Measurements from ENCODE around the gene AIG1. TPM values are rescaled to one million over a fixed set of nuclear protein-coding genes. Genes with fewer than 3 reads are reported as not detected.

AIG1 gene
- total RNA-seq, 1 donor from 2014 or later: 32.2 TPM

DNA sequence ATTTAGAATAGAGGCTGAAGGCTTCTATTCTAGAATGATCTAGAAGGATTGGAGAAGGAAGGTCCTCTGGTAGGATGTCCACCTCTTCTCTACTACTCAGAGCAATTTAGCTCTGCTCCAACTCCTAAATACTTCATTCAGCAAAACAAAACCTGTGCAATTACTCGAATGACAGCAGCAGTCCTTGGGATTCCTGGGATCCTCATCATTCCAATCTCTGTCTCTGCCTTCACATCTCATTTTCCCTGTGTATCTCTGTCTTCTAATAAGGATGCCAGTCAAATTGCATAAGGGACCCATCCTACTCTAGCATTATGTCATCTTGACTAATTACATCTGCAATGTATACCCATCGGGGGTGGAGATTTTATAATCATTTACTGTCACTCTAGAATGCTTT is 5.5 kb upstream of the AIG1 start:
- no peaks in the 10 kb centered on the region for H3K36me3 Mint-ChIP-seq (ENCODE audit: low read depth)
- DNase-seq (ENCODE audit: low spot score): no peak
- H3K4me1 Mint-ChIP-seq (ENCODE audit: low read depth): peaks cover 12% of the 10 kb centered on the region
- no peak for TF ChIP-seq CTCF (IDR thresholded peaks at IDR 0.05)
- no peaks in the 10 kb centered on the region for H3K9me3 Mint-ChIP-seq (ENCODE audit: low read depth)
- no peak overlapping the region for H3K27ac Mint-ChIP-seq (ENCODE audit: unreplicated experiment)
- H3K27me3 Mint-ChIP-seq (ENCODE audit: low read depth): no peaks in the 10 kb centered on the region
- no peak overlapping the region for H3K4me3 Mint-ChIP-seq (ENCODE audit: unreplicated experiment)

DNA sequence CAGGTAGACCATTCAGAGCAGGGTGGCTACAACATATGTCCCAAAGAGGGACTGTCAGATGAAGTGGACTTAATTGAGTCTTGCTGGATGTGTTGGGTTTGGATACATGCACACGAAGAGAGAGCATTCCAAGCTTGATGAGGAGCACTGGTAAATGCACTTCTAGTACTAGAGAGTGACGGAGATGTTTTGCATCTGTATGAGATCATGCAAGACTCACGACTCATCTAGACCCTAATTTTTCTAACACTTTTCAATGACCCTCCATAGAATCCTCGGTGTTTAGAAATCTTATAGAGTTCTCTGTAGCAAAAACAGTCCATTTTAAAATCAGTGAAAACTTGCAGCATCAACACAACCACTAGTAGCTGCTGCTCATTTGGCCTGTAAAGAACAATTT is 4.8 kb upstream of the AIG1 start:
- no peak for TF ChIP-seq CTCF (IDR thresholded peaks at IDR 0.05)
- Mint-ChIP-seq H3K4me1 (ENCODE audit: low read depth) (peaks cover 15% of the 10 kb centered on the region), H3K36me3 (ENCODE audit: low read depth) (no peaks in the 10 kb centered on the region), H3K27me3 (ENCODE audit: low read depth) (no peaks in the 10 kb centered on the region), H3K9me3 (ENCODE audit: low read depth) (no peaks in the 10 kb centered on the region), H3K4me3 (ENCODE audit: unreplicated experiment) (no peak overlapping the region), H3K27ac (ENCODE audit: unreplicated experiment) (no peak overlapping the region)
- no peak for DNase-seq (ENCODE audit: low spot score)

DNA sequence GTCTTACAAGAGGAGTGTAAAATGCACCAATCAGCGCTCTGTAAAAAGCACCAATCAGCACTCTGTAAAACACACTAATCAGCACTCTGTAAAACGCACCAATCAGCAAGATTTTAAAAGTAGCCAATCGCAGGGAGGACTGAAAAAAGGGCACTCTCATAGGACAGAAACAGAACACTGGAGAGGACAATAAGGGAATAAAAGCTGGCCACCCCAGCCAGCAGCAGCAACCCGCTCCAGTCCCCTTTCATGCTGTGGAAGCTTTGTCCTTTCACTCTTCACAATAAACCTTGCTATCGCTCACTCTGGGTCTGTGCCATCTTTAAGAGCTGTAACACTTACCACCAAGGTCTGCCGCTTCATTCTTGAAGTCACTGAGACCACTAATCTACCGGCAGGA is 1.7 kb upstream of the AIG1 start:
- Mint-ChIP-seq H3K4me3 (ENCODE audit: unreplicated experiment) (no peak overlapping the region), H3K4me1 (ENCODE audit: low read depth) (peaks cover 39% of the 10 kb centered on the region), H3K27ac (ENCODE audit: unreplicated experiment) (peak overlapping the region; percentile 19), H3K9me3 (ENCODE audit: low read depth) (no peaks in the 10 kb centered on the region), H3K27me3 (ENCODE audit: low read depth) (no peaks in the 10 kb centered on the region), H3K36me3 (ENCODE audit: low read depth) (no peaks in the 10 kb centered on the region)
- no peak for DNase-seq (ENCODE audit: low spot score)
- TF ChIP-seq CTCF (IDR thresholded peaks at IDR 0.05): no peak

- peak overlapping the region; percentile 95 for H3K4me3 Mint-ChIP-seq (ENCODE audit: unreplicated experiment)
- no peaks in the 10 kb centered on the region for H3K9me3 Mint-ChIP-seq (ENCODE audit: low read depth)
- no peak for TF ChIP-seq CTCF (IDR thresholded peaks at IDR 0.05)
- peak overlapping the region; percentile 98 for H3K27ac Mint-ChIP-seq (ENCODE audit: unreplicated experiment)
- no peak for DNase-seq (ENCODE audit: low spot score)
- H3K27me3 Mint-ChIP-seq (ENCODE audit: low read depth): no peaks in the 10 kb centered on the region
- H3K4me1 Mint-ChIP-seq (ENCODE audit: low read depth): peaks cover 44% of the 10 kb centered on the region
- H3K36me3 Mint-ChIP-seq (ENCODE audit: low read depth): no peaks in the 10 kb centered on the region
Observed at GRCh38 chr6:143059663-143060353, 881 bp upstream of the AIG1 start.

- no peaks in the 10 kb centered on the region for H3K27me3 Mint-ChIP-seq (ENCODE audit: low read depth)
- DNase-seq (ENCODE audit: low spot score): peak; percentile 88
- TF ChIP-seq CTCF (IDR thresholded peaks at IDR 0.05): peak; percentile 59
- H3K36me3 Mint-ChIP-seq (ENCODE audit: low read depth): no peaks in the 10 kb centered on the region
- H3K27ac Mint-ChIP-seq (ENCODE audit: unreplicated experiment): peak overlapping the region; percentile 98
- peaks cover 47% of the 10 kb centered on the region for H3K4me1 Mint-ChIP-seq (ENCODE audit: low read depth)
- peak overlapping the region; percentile 95 for H3K4me3 Mint-ChIP-seq (ENCODE audit: unreplicated experiment)
- H3K9me3 Mint-ChIP-seq (ENCODE audit: low read depth): no peaks in the 10 kb centered on the region
Observed at GRCh38 chr6:143060354-143060805, 309 bp upstream of the AIG1 start.

Measured in chondrocyte (in vitro differentiated cells).